H1 (cell line): ENCODE data around the gene G2E3. TPM values are rescaled to one million over a fixed set of nuclear protein-coding genes. Genes with fewer than 3 reads are reported as not detected.

Experiments used
- CTCF ChIA-PET: fragments of 300-600 bp; sonication (Branson Sonifier 250); formaldehyde crosslinking; loops from one replicate; lab custom pipeline; 2021; ENCODE audit not compliant: partially characterized antibody; lab: Charles Lee
- POLR2A ChIA-PET: fragments of 300-600 bp; sonication (Branson Sonifier 250); formaldehyde crosslinking; loops from one replicate; lab custom pipeline; 2021; ENCODE audit warnings: inconsistent platforms; ENCODE audit not compliant: partially characterized antibody; lab: Charles Lee
- DNase-seq, 2 experiments: peaks; one replicate each; pipeline versions ENCODE4 v3.0.0 to v3.0.0-alpha.2; 2010 to 2022; ENCODE audit warnings: low spot score in 2 of 2, low read depth in 1 of 2, mixed read lengths in 1 of 2
- FAIRE-seq: peaks from 2 replicates; lab custom pipeline; 2011; peaks lifted over from hg19 to GRCh38; lab: Jason Lieb, UNC
- H2AFZ ChIP-seq: 2 replicates; pipeline ENCODE4 v1.8.1; 2012; ENCODE audit warnings: low read length, inconsistent platforms
- H2AK5ac ChIP-seq: 2 replicates; pipeline ENCODE4 v1.6.1; 2013; ENCODE audit warnings: low read depth, low read length
- H2BK120ac ChIP-seq: replicated peaks from 2 replicates; pipeline ENCODE3; 2013; ENCODE audit warnings: low read depth, low read length, inconsistent platforms
- H2BK12ac ChIP-seq: 2 replicates; pipeline ENCODE4 v1.6.1; 2013; ENCODE audit warnings: low read depth, low read length
- H2BK15ac ChIP-seq: 2 replicates; pipeline ENCODE4 v1.6.1; 2013; ENCODE audit warnings: low read length
- H2BK20ac ChIP-seq: 2 replicates; pipeline ENCODE4 v1.6.1; 2013; ENCODE audit warnings: low read length
- H2BK5ac ChIP-seq: 2 replicates; pipeline ENCODE4 v1.6.1; 2013; ENCODE audit warnings: low read depth, low read length
- H3K14ac ChIP-seq: 2 replicates; pipeline ENCODE4 v1.6.1; 2013; ENCODE audit warnings: inconsistent platforms; ENCODE audit not compliant: insufficient read length
- H3K18ac ChIP-seq: 2 replicates; pipeline ENCODE4 v1.6.1; 2013; ENCODE audit warnings: low read length; ENCODE audit errors: extremely low read depth
- H3K23ac ChIP-seq: 2 replicates; pipeline ENCODE4 v1.6.1; 2013; ENCODE audit warnings: inconsistent platforms; ENCODE audit not compliant: insufficient read length
- H3K23me2 ChIP-seq: 2 replicates; pipeline ENCODE4 v1.6.1; 2013; ENCODE audit warnings: low read depth, low read length
- H3K27ac ChIP-seq: 2 replicates; pipeline ENCODE4 v1.6.1; 2011; ENCODE audit warnings: low read depth, low read length, inconsistent platforms
- H3K27me3 ChIP-seq, 4 experiments: replicated peaks in 1 of 4; 1 replicate in 1 of 4; 2 replicates in 3 of 4; pipeline versions ENCODE4 v1.6.1 to v1.8.1; 2011 to 2013; ENCODE audit warnings: low read length in 3 of 4, mild to moderate bottlenecking in 3 of 4, inconsistent platforms in 2 of 4, mixed read lengths in 2 of 4, moderate library complexity in 1 of 4; ENCODE audit not compliant: control insufficient read depth in 3 of 4, insufficient read depth in 3 of 4; ENCODE audit errors: extremely low read depth in 1 of 4
- H3K36me3 ChIP-seq, 4 experiments: 2 replicates each; pipeline versions ENCODE4 v1.6.1 to v1.8.1; 2011 to 2013; ENCODE audit warnings: mild to moderate bottlenecking in 4 of 4, low read length in 3 of 4, moderate library complexity in 2 of 4, control low read depth in 1 of 4, inconsistent platforms in 1 of 4; ENCODE audit not compliant: insufficient read depth in 4 of 4, control insufficient read depth in 2 of 4
- H3K4ac ChIP-seq: replicated peaks from 2 replicates; pipeline ENCODE3; 2013; ENCODE audit warnings: low read length, low read depth, mixed read lengths, inconsistent platforms; ENCODE audit not compliant: insufficient read length
- H3K4me1 ChIP-seq, 4 experiments: replicated peaks in 1 of 4; 1 replicate in 1 of 4; 2 replicates in 3 of 4; pipeline versions ENCODE4 v1.6.1 to v1.8.1; 2011 to 2013; ENCODE audit warnings: low read length in 3 of 4, inconsistent platforms in 2 of 4, mixed read lengths in 1 of 4; ENCODE audit not compliant: insufficient read depth in 4 of 4, control insufficient read depth in 3 of 4
- H3K4me2 ChIP-seq, 2 experiments: 2 replicates each; pipeline versions ENCODE4 v1.6.1 to v1.8.1; 2011 to 2013; ENCODE audit warnings: low read depth in 2 of 2, low read length in 2 of 2, control low read depth in 1 of 2, inconsistent platforms in 1 of 2, mild to moderate bottlenecking in 1 of 2; ENCODE audit not compliant: insufficient read depth in 1 of 2
- H3K4me3 ChIP-seq, 4 experiments: fragments of 200-600, 300-600 bp in 1 of 4; sonication (generic), shearing (Covaris generic), sonication (Bioruptor Twin) in 1 of 4; 2 replicates each; pipeline versions ENCODE4 v1.5.1 to v1.8.1; 2011 to 2016; ENCODE audit warnings: low read length in 4 of 4, low read depth in 3 of 4, control low read depth in 2 of 4, inconsistent platforms in 2 of 4, mild to moderate bottlenecking in 2 of 4, mixed read lengths in 1 of 4, moderate library complexity in 1 of 4; ENCODE audit not compliant: insufficient read depth in 2 of 4; ENCODE audit errors: extremely low read depth in 1 of 4
- H3K56ac ChIP-seq: replicated peaks from 2 replicates; pipeline ENCODE3; 2013; ENCODE audit warnings: low read depth, mild to moderate bottlenecking, mixed read lengths, low read length, inconsistent platforms; ENCODE audit not compliant: insufficient read length
- H3K79me1 ChIP-seq: 2 replicates; pipeline ENCODE4 v1.6.1; 2013; ENCODE audit warnings: low read depth, low read length, control low read depth
- H3K79me2 ChIP-seq, 2 experiments: 2 replicates each; pipeline versions ENCODE4 v1.6.1 to v1.8.1; 2012 to 2013; ENCODE audit warnings: low read length in 2 of 2, mild to moderate bottlenecking in 2 of 2, inconsistent platforms in 1 of 2; ENCODE audit not compliant: insufficient read depth in 2 of 2, control insufficient read depth in 1 of 2
- H3K9ac ChIP-seq, 4 experiments: replicated peaks in 1 of 4; 1 replicate in 1 of 4; 2 replicates in 3 of 4; pipeline versions ENCODE4 v1.6.1 to v1.8.1; 2011 to 2013; ENCODE audit warnings: low read depth in 3 of 4, low read length in 3 of 4, control low read depth in 2 of 4, mild to moderate bottlenecking in 2 of 4, moderate library complexity in 2 of 4, inconsistent platforms in 1 of 4; ENCODE audit errors: extremely low read depth in 1 of 4
- H3K9me3 ChIP-seq, 2 experiments: 2 replicates each; pipeline versions ENCODE4 v1.6.1 to v1.8.1; 2012 to 2013; ENCODE audit warnings: mild to moderate bottlenecking in 2 of 2, moderate library complexity in 2 of 2, control low read depth in 1 of 2, inconsistent platforms in 1 of 2, low read depth in 1 of 2, low read length in 1 of 2, mixed read lengths in 1 of 2; ENCODE audit not compliant: insufficient read depth in 2 of 2
- H4K20me1 ChIP-seq, 2 experiments: replicated peaks in 1 of 2; 2 replicates each; pipeline versions ENCODE3 to v1.8.1; 2011 to 2013; ENCODE audit warnings: inconsistent platforms in 2 of 2, low read length in 2 of 2, mild to moderate bottlenecking in 1 of 2; ENCODE audit not compliant: insufficient read depth in 2 of 2, control insufficient read depth in 1 of 2
- H4K5ac ChIP-seq: 2 replicates; pipeline ENCODE4 v1.6.1; 2013; ENCODE audit warnings: low read length, low read depth, mixed read lengths, inconsistent platforms; ENCODE audit not compliant: insufficient read length
- H4K8ac ChIP-seq: 2 replicates; pipeline ENCODE4 v1.8.0; 2013; ENCODE audit warnings: mild to moderate bottlenecking, moderate library complexity, low read length, inconsistent platforms; ENCODE audit not compliant: insufficient read depth; ENCODE audit errors: extremely low read depth
- H4K91ac ChIP-seq: replicated peaks from 2 replicates; pipeline ENCODE3; 2013; ENCODE audit warnings: low read length, mixed read lengths, inconsistent platforms; ENCODE audit not compliant: insufficient read length
- WGBS, 2 experiments: shearing (Covaris generic) in 1 of 2; methylation state at CpG; one replicate each; pipeline versions ENCODE4 v1.1.6 to v1.1.7; 2013 to 2015; ENCODE audit warnings: low lambda C conversion rate in 2 of 2, mixed read lengths in 2 of 2, inconsistent platforms in 1 of 2, low coverage in 1 of 2, missing lambda C conversion rate in 1 of 2; ENCODE audit not compliant: insufficient replicate concordance in 2 of 2, insufficient coverage in 1 of 2, insufficient read length in 1 of 2; ENCODE audit errors: extremely low coverage in 1 of 2, missing lambda C conversion rate in 1 of 2; 5-methylcytosine and 5-hydroxymethylcytosine counted together
- polyA plus RNA-seq, 7 experiments: library from polyadenylated mRNA; depleted of rRNA in 3 of 7; stranded (reverse) in 5 of 7; unstranded in 2 of 7; fragments of >200 nt in 5 of 7; fragments of 200-250 nt in 2 of 7; gene quantifications; 1 replicate in 5 of 7; 2 replicates in 1 of 7; 4 replicates in 1 of 7; pipeline versions ENCODE4 v1.2.1 to v1.2.3, GENCODE V29; 2011 to 2013; ENCODE audit warnings: missing spikeins in 2 of 7, mixed read lengths in 2 of 7
- total RNA-seq: library from RNA; stranded (reverse); fragmentation: NEBNext Ultra II Directional; extraction: Animal tissue kit (Norgen Biotek cat#: 25700); gene quantifications from 2 replicates; pipeline ENCODE4 v1.2.1, GENCODE V29; 2021
- TF ChIP-seq, protein P1 (sequence below): IDR thresholded peaks from 2 replicates; pipeline ENCODE4 v1.6.1; 2012; ENCODE audit warnings: inconsistent platforms

Gene G2E3
- total and polyA plus RNA-seq, 2 of the 8 experiments (the other 6 are each of a cell fraction or from before 2014, with no cell fraction given): 9.2 to 72.0 TPM

GRCh38 chr14:30587141-30587540 is 28.2 kb downstream of the G2E3 start:
- H4K8ac ChIP-seq: no peak overlapping the region
- H2BK15ac ChIP-seq: no peak overlapping the region
- no peak overlapping the region for H2AK5ac ChIP-seq
- no peak overlapping the region for H4K91ac ChIP-seq
- H4K5ac ChIP-seq: no peak overlapping the region
- no peaks in the 10 kb centered on the region for H3K23me2 ChIP-seq
- POLR2A ChIA-PET: no interaction called here
- H2BK20ac ChIP-seq: no peak overlapping the region
- H2AFZ ChIP-seq: no peak overlapping the region
- no peak overlapping the region for H3K14ac ChIP-seq
- H3K56ac ChIP-seq: no peak overlapping the region
- peak; percentile 39 for FAIRE-seq
- no peak overlapping the region for H3K9ac ChIP-seq
- peaks cover 5% of the 10 kb centered on the region in 2 experiments; a peak in 1 of 4 replicates for H3K9me3 ChIP-seq
- no peak overlapping the region for H3K4ac ChIP-seq
- H2BK12ac ChIP-seq: no peak overlapping the region
- WGBS, 2 experiments: 80% methylated on average over 3 of the region's 3 CpGs; no CpG with 5 or more reads in 1 of the 2 experiments
- H3K4me3 ChIP-seq: no peak overlapping the region
- H4K20me1 ChIP-seq: peaks cover 0 to 4% of the 10 kb centered on the region in 2 experiments
- H3K4me1 ChIP-seq: no peaks in the 10 kb centered on the region
- H3K79me1 ChIP-seq: no peaks in the 10 kb centered on the region; the same call in 1 of the 2 replicates
- no peak overlapping the region for H3K4me2 ChIP-seq
- no peak overlapping the region for H2BK120ac ChIP-seq
- peaks cover 0 to 1% (median 0%) of the 10 kb centered on the region in 4 experiments; a peak in 1 of 7 replicates for H3K27me3 ChIP-seq
- CTCF ChIA-PET: no interaction called here
- H3K23ac ChIP-seq: no peak overlapping the region
- peaks cover 11 to 73% of the 10 kb centered on the region in 2 experiments for H3K79me2 ChIP-seq
- no peak overlapping the region for H3K18ac ChIP-seq
- DNase-seq: no peak
- no peak overlapping the region for H3K27ac ChIP-seq
- no peak overlapping the region for H2BK5ac ChIP-seq
- H3K36me3 ChIP-seq: peaks cover 2 to 37% (median 20%) of the 10 kb centered on the region in 4 experiments; a peak in 6 of 8 replicates
- TF ChIP-seq, protein P1, sequence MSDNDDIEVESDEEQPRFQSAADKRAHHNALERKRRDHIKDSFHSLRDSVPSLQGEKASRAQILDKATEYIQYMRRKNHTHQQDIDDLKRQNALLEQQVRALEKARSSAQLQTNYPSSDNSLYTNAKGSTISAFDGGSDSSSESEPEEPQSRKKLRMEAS: no peak
